Neural cell (in vitro differentiated cells): ENCODE data around the gene PLA2G4F.

Experiments
- CTCF ChIP-seq: fragments of 450-650 bp; IDR thresholded peaks from 2 replicates; pipeline ENCODE4 v1.5.1; 2014; ENCODE audit warnings: antibody characterized with exemption, mild to moderate bottlenecking, moderate library complexity; ENCODE audit not compliant: poor library complexity, severe bottlenecking
- EP300 ChIP-seq: fragments of 450-650 bp; conservative IDR thresholded peaks from 2 replicates; pipeline ENCODE4 v1.6.1; 2014; ENCODE audit warnings: antibody characterized with exemption, mild to moderate bottlenecking, moderate library complexity; ENCODE audit not compliant: poor library complexity, severe bottlenecking
- EZH2 ChIP-seq: fragments of 200-600, 300-800 bp; shearing (Covaris generic), sonication (generic); IDR thresholded peaks from 2 replicates; pipeline ENCODE4 v1.6.1; 2014; ENCODE audit warnings: antibody characterized with exemption, low read length, borderline replicate concordance, mild to moderate bottlenecking; ENCODE audit not compliant: insufficient read depth, poor library complexity, severe bottlenecking
- MXI1 ChIP-seq: fragments of 450-650 bp; conservative IDR thresholded peaks from 2 replicates; pipeline ENCODE4 v1.6.1; 2014; ENCODE audit warnings: antibody characterized with exemption, mild to moderate bottlenecking; ENCODE audit not compliant: poor library complexity, severe bottlenecking
- POLR2AphosphoS5 ChIP-seq: IDR thresholded peaks from 2 replicates; pipeline ENCODE4 v1.6.1; 2012
- RAD21 ChIP-seq: fragments of 450-650 bp; conservative IDR thresholded peaks from 2 replicates; pipeline ENCODE4 v1.6.1; 2014; ENCODE audit warnings: antibody characterized with exemption, mild to moderate bottlenecking, moderate library complexity
- REST ChIP-seq: IDR thresholded peaks from 2 replicates; pipeline ENCODE4 v1.6.1; 2012; ENCODE audit warnings: borderline replicate concordance
- TAF1 ChIP-seq: IDR thresholded peaks from 2 replicates; pipeline ENCODE4 v1.6.1; 2012; ENCODE audit warnings: low read depth

GRCh38 chr15:42166225-42166940 is 9.9 kb upstream of the PLA2G4F start:
- TF ChIP-seq CTCF (no peak), POLR2AphosphoS5 (no peak), RAD21 (no peak), EP300 (no peak), EZH2 (no peak), TAF1 (no peak), REST (no peak), MXI1 (no peak)
